HepG2 (cell line): ENCODE results near the gene CLUH. TPM values are rescaled to one million over a fixed set of nuclear protein-coding genes. Genes with fewer than 3 reads are reported as not detected.

ENCODE experiments used
- CENPBD1 ChIP-seq: sonication (generic); formaldehyde crosslinking; IDR thresholded peaks from 2 replicates; pipeline ENCODE4 v1.8.0; 2022; ENCODE audit warnings: missing genetic modification reagents, low read depth, mild to moderate bottlenecking, borderline replicate concordance
- CENPT ChIP-seq: sonication (generic); formaldehyde crosslinking; IDR thresholded peaks from 2 replicates; pipeline ENCODE4 v1.8.0; 2022; ENCODE audit warnings: low read depth, mild to moderate bottlenecking, moderate library complexity, missing genetic modification reagents
- IKZF4 ChIP-seq: sonication (generic); formaldehyde crosslinking; IDR thresholded peaks from 2 replicates; pipeline ENCODE4 v1.5.1; 2020; ENCODE audit warnings: borderline replicate concordance, mild to moderate bottlenecking, low read depth, missing genetic modification reagents; ENCODE audit errors: not compliant biosample characterization
- KDM6A ChIP-seq: IDR thresholded peaks from 2 replicates; pipeline ENCODE4 v1.6.1; 2016; ENCODE audit warnings: low read depth
- MXD1 ChIP-seq: sonication (generic); formaldehyde crosslinking; IDR thresholded peaks from 2 replicates; pipeline ENCODE4 v1.4.0; 2020; ENCODE audit warnings: mild to moderate bottlenecking, missing genetic modification reagents
- RBFOX2 ChIP-seq: fragments of 200-400 bp; formaldehyde crosslinking; IDR thresholded peaks from 2 replicates; pipeline ENCODE4 v1.6.1; 2017; ENCODE audit warnings: low read depth, mild to moderate bottlenecking, low read length
- SCMH1 ChIP-seq: sonication (generic); formaldehyde crosslinking; IDR thresholded peaks from 2 replicates; pipeline ENCODE4 v1.9.0; 2021; ENCODE audit warnings: missing genetic modification reagents, mild to moderate bottlenecking, borderline replicate concordance
- ZNF142 ChIP-seq: sonication (generic); formaldehyde crosslinking; IDR thresholded peaks from 2 replicates; pipeline ENCODE4 v1.4.0; 2020; ENCODE audit warnings: missing genetic modification reagents
- ZNF143 ChIP-seq: sonication (generic); formaldehyde crosslinking; IDR thresholded peaks from 2 replicates; pipeline ENCODE4 v1.4.0; 2020; ENCODE audit warnings: missing genetic modification reagents
- ZNF230 ChIP-seq: sonication (generic); formaldehyde crosslinking; IDR thresholded peaks from 2 replicates; pipeline ENCODE4 v1.4.0; 2020; ENCODE audit warnings: mild to moderate bottlenecking, missing genetic modification reagents
- ZNF232 ChIP-seq: sonication (generic); formaldehyde crosslinking; IDR thresholded peaks from 2 replicates; pipeline ENCODE4 v1.4.0; 2020; ENCODE audit warnings: missing genetic modification reagents, borderline replicate concordance
- ZNF552 ChIP-seq: sonication (generic); formaldehyde crosslinking; IDR thresholded peaks from 2 replicates; pipeline ENCODE4 v1.9.0; 2022; ENCODE audit warnings: missing genetic modification reagents, mild to moderate bottlenecking, borderline replicate concordance
- ZNF557 ChIP-seq: sonication (generic); formaldehyde crosslinking; IDR thresholded peaks from 2 replicates; pipeline ENCODE4 v1.4.0; 2020; ENCODE audit warnings: missing genetic modification reagents
- ZNF577 ChIP-seq: sonication (generic); formaldehyde crosslinking; IDR thresholded peaks from 2 replicates; pipeline ENCODE4 v1.4.0; 2020; ENCODE audit warnings: mild to moderate bottlenecking, low read depth, missing genetic modification reagents, borderline replicate concordance
- ZNF709 ChIP-seq: sonication (generic); formaldehyde crosslinking; IDR thresholded peaks from 2 replicates; pipeline ENCODE4 v1.5.0; 2020; ENCODE audit warnings: mild to moderate bottlenecking, missing genetic modification reagents
- ZSCAN29 ChIP-seq: sonication (generic); formaldehyde crosslinking; conservative IDR thresholded peaks from 2 replicates; pipeline ENCODE4 v1.4.0; 2020; ENCODE audit warnings: mild to moderate bottlenecking, missing genetic modification reagents
- ZZZ3 ChIP-seq: sonication (generic); formaldehyde crosslinking; IDR thresholded peaks from 2 replicates; pipeline ENCODE4 v1.4.0; 2020; ENCODE audit warnings: missing genetic modification reagents, mild to moderate bottlenecking, borderline replicate concordance
- polyA plus RNA-seq, 8 experiments: library from polyadenylated mRNA; depleted of rRNA in 3 of 8; stranded (reverse) in 7 of 8; unstranded in 1 of 8; fragments of >200 nt; fragmentation: Illumina TruSeq in 4 of 8; extraction: Trizol in 4 of 8; gene quantifications; 2 replicates each; pipeline versions ENCODE4 v1.2.1 to v1.2.3, GENCODE V29; 2011 to 2016; ENCODE audit warnings: low read depth in 4 of 8, missing spikeins in 1 of 8, mixed read lengths in 1 of 8; ENCODE audit not compliant: insufficient read depth in 1 of 8
- total RNA-seq, 5 experiments: library from RNA; depleted of rRNA; stranded (reverse); fragments of >200 nt; fragmentation: Illumina TruSeq; extraction: Trizol; gene quantifications; 2 replicates each; pipeline ENCODE4 v1.2.3, GENCODE V29; 2016; ENCODE audit warnings: low read depth in 1 of 5
- TF ChIP-seq, protein P1 (sequence below): sonication (generic); formaldehyde crosslinking; IDR thresholded peaks from 2 replicates; pipeline ENCODE4 v1.4.0; 2020; ENCODE audit warnings: mild to moderate bottlenecking, low read depth, missing genetic modification reagents
- TF ChIP-seq, protein P2 (sequence below): sonication (generic); formaldehyde crosslinking; IDR thresholded peaks from 2 replicates; pipeline ENCODE4 v1.4.0; 2020; ENCODE audit warnings: missing genetic modification reagents, low read depth, mild to moderate bottlenecking, borderline replicate concordance
- TF ChIP-seq, protein P3 (sequence below): sonication (generic); formaldehyde crosslinking; IDR thresholded peaks from 2 replicates; pipeline ENCODE4 v1.4.0; 2020; ENCODE audit warnings: missing genetic modification reagents

CLUH gene
- total and polyA plus RNA-seq, 2 of the 13 experiments (the other 11 are each of a cell fraction or from before 2014, with no cell fraction given): 30.9 to 60.5 TPM

- TF ChIP-seq ZZZ3: no peak
- TF ChIP-seq KDM6A (CRISPR knock-in tag): no peak
- no peak; the same call in 1 of the 2 replicates for TF ChIP-seq CENPBD1
- TF ChIP-seq ZNF230 (CRISPR knock-in tag): no peak
- no peak for TF ChIP-seq CENPT (CRISPR knock-in tag)
- no peak for TF ChIP-seq SCMH1
- TF ChIP-seq ZNF577 (CRISPR knock-in tag): no peak
- TF ChIP-seq IKZF4 (CRISPR knock-in tag): peak; percentile 50
- TF ChIP-seq, protein P1, sequence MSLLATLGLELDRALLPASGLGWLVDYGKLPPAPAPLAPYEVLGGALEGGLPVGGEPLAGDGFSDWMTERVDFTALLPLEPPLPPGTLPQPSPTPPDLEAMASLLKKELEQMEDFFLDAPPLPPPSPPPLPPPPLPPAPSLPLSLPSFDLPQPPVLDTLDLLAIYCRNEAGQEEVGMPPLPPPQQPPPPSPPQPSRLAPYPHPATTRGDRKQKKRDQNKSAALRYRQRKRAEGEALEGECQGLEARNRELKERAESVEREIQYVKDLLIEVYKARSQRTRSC (CRISPR knock-in tag): no peak
- TF ChIP-seq, protein P2, sequence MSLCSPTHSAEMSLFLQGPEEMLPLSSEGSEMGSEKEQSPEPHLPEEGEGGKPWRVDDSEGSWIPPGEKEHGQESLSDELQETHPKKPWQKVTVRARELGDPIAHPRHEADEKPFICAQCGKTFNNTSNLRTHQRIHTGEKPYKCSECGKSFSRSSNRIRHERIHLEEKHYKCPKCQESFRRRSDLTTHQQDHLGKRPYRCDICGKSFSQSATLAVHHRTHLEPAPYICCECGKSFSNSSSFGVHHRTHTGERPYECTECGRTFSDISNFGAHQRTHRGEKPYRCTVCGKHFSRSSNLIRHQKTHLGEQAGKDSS: peak; percentile 55; the same call in 1 of the 2 replicates
- TF ChIP-seq ZNF143 (CRISPR knock-in tag): no peak
- no peak for TF ChIP-seq ZSCAN29 (CRISPR knock-in tag)
- no peak for TF ChIP-seq ZNF232 (CRISPR knock-in tag)
- TF ChIP-seq MXD1: peak; percentile 35; the same call in 1 of the 2 replicates
- TF ChIP-seq RBFOX2: peak; percentile 86
- TF ChIP-seq ZNF142 (CRISPR knock-in tag): no peak
- no peak; the same call in 1 of the 2 replicates for TF ChIP-seq ZNF557 (CRISPR knock-in tag)
- TF ChIP-seq ZNF552 (CRISPR knock-in tag): no peak
- TF ChIP-seq, protein P3, sequence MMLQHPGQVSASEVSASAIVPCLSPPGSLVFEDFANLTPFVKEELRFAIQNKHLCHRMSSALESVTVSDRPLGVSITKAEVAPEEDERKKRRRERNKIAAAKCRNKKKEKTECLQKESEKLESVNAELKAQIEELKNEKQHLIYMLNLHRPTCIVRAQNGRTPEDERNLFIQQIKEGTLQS: no peak
- TF ChIP-seq ZNF709: no peak; the same call in 1 of the 2 replicates
Measured at GRCh38 chr17:2710803-2711607, 559 bp downstream of the CLUH start (continued).
